Measurements from ENCODE around the gene DSPP. TPM values are rescaled to one million over a fixed set of nuclear protein-coding genes. Genes with fewer than 3 reads are reported as not detected.

DSPP gene
- total RNA-seq, 1 donor from 2014 or later = 0.16 TPM

DNA sequence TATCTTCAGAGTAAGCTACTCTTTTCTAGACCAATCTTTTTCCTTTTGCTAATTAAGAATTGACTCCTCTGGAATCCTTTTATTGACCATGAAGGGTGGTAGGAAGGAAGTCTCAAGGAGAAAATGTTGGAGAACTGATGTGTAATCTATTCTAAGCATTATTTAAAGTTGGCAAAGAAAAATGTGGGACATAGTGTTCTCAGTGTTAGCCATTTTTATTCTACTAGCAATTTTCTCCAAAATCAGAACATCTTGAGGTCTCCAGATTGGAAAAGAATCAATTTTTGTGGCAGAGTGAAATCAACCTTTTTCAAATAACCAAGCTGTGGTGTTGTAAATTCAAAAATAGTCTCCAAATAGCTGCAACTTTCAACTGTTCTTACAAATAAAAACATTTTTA, 23.3 kb downstream of the DSPP start:
- DNase-seq = no peak

DNA sequence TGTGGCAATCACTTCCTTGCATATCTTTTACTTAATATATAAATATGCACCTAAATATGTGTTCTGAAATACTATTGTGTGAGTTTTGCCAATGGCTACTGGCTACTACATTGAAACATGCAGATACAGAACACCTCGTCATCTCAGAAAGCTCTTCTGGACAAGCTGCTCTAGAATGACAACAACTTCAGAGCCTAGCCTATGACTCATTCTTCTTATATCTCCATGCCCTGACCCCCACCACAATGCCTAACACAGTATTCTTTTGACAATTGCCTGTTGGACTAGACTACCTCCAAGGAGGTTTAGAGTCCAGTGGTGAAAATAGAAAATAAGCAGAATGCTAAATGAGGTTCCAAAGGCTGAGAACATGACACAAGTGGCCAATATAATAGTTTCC, 24.1 kb downstream of the DSPP start:
- DNase-seq = no peak

DNA sequence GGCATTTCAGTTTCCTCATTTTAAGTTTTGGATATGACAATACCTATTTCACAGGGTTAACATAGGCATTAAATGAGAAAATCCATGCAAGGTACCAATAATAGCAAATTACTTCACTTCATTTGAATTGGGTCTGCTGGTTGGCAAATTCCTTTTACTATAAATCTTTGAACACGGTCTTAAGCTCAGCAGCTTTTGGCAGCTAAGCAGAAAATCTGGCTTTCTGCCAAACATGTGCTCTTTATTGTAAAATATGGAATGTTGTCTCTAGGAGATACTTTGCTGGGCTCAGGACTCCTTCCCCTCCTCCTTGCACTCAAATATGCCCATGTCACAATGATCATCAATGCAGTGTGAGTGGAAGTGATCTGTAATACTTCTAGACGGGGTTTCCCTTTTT, 24.9 kb downstream of the DSPP start:
- DNase-seq = no peak

DNA sequence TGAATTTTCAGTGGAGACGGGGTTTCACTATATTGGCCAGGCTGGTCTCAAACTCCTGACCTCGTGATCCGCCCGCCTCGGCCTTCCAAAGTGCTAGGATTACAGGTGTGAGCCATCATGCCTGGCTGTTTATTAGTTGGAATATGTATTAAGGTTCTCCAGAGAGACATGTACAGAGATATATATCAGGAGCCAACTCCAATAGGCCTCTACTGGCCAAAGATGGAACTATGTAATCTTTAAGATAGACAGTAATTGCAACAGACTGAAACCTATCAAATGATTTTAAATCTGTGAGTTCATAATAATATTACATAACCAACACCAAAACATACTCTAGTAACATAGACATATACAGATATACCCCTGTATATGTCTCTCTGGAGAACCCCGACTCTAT, 36.0 kb downstream of the DSPP start:
- no peak for DNase-seq

DNA sequence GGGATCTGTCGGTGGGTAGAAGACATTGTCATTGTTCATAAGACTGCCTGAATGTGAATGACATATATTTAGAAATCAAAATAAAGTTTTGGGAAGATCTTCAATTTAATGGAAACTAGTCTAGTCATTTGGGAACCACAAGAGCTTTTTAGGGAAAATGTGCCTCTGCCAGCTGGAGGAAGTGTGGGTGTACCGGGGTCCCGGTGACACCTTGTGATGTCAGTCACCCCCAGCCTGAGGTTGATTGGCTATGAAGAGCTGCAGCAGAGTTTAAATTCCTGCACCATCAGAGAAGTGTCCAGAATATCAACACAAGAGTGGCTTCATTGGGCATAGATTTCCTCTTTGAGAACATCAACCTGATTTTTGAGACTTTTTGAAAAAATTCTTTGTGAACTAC, 41.7 kb downstream of the DSPP start, which contains the start of gene DMP1:
DMP1 (plus strand) TSS at position 301 of the 400 bp plus-strand sequence. CDS start 6,213 bp downstream, outside the sequence.
- no peak for DNase-seq

DNA sequence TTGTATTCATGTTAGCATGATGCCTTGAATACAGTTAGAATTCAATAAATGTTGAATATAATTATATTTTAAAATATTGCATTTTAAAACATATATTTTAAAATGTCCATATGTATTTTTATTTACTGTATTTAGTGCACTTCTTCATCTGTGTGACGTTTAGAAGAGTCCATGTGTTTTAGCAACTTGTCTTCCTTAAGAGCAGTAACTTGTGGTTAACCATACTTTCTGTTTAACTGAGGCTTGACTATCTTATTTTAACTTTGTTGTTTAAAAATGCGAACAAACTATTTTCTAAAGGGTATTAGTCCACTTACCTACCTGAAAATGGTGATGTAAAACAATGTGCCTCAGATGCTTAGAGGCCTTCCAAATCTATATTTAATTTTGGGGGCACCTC, 42.6 kb downstream of the DSPP start:
- no peak for DNase-seq

DNA sequence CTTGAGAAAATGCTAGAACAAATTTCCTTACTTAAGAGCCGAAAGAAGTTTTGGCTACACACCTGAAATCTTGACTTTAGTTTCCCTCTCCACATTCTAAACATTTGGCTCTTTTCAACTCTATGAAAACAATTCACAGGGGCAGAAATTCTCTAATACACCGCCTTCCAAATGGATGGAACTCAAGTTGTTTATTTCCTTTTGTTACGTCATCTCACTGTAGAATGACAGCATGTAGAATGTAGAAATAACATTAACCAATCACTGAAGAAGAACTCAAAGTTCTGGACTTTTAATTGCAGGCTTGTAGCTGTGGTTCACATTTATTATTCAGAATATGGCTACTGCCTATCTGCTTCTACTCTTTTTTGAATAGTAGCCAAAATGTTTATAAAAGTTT, 43.6 kb downstream of the DSPP start:
- DNase-seq = no peak

DNA sequence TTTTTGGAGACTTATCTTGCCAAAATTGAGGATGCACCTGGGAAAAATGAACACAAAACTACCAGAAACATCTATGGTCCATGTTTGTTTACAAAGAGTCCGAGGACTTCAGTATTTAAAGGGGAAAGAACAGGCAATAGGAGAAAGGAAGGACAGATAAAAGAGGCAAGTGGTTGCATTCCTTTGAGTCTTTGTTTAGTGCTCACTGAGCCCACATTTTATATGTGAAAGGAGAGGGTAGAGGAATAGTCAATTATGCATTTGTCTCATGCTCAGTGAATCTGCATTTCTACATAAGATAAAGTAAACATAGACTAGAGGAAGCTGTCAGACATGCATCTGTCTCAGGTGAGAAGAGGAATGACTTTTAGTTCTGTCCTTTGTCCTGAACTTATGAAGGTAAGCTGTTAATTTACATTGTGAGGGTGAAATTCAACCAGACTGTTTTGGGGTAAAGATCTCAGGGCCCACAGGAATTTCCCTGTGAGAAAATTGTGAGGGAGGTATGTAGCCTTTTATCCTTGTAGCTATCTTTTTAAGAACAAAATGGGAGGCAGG, 46.2 kb downstream of the DSPP start:
- no peak for DNase-seq

DNA sequence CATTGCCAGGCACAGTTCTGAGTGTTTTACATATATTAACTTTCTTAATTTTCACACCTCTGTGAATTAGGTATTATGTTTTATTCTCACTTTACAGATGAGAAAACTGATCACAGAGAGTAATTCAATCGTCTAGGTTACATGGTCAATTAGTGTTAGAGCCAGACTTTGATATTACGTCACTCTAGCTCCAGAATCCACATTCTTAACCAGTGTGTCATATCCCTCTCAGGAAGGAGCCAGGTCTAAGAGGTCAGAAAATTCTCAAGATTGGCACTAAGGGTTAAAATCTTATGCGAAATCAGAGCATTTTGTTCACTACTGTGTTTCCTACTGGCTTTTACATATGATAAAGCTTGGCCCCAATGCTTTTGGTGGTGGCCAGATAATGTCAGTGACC, 49.2 kb downstream of the DSPP start:
- no peak for DNase-seq

DNA sequence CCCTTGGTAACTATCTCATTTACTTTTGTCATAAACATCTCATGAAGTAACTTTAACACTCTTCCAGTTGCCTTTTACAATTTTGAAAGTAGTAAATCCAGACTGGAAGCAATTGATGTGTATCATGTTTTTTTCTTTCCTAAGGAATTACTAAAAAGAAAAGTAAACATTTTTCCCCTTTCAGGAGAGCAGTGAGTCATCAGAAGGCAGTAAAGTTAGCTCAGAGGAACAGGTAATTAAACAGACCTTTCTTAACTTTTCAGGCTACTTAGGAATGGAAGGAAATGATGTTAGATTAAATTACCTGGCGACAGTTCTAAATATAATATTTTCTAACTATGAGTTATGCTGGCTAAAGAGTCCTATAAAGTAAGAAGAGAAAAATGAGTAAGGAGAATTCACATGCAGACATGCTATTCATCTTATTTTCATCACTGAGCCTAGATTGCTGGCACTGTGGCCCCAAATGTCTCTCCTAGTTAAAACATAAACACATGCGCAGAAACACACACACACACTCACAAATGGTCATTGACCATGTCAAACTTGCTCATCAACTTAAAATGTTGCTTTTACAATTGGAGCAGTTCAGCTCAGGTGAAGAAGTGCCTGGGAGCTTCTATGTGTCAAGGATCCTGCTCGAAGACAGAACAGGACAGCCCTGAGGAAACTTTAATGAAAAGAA, 51.1 kb downstream of the DSPP start:
- DNase-seq = no peak

DNA sequence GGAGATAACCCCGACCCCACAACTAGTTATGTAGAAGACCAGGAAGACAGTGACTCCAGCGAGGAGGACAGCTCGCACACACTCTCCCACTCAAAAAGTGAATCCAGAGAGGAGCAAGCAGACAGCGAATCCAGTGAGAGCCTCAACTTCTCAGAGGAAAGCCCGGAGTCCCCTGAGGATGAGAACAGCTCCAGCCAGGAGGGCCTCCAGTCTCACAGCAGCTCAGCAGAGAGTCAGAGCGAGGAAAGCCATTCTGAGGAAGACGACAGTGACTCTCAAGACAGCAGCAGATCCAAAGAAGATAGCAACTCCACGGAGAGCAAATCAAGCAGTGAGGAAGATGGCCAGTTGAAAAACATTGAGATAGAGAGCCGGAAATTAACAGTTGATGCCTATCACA, 54.5 kb downstream of the DSPP start:
- DNase-seq = no peak

Other genes with a start within 250 kb of the DSPP start
- gene HSD17B11, start 217.3 kb upstream of the DSPP start, total RNA-seq = 51.8 TPM
- 20.9 TPM for gene NUDT9, start 186.0 kb upstream of the DSPP start, total RNA-seq
- 54.9 TPM for gene SPARCL1, start 79.2 kb upstream of the DSPP start, total RNA-seq
- 0.16 TPM for gene DMP1, start 41.8 kb downstream of the DSPP start, total RNA-seq
- not detected for gene IBSP, start 191.0 kb downstream of the DSPP start, total RNA-seq
- gene MEPE, start 224.4 kb downstream of the DSPP start, total RNA-seq = 0.16 TPM

Data from occipital lobe (tissue), 2 donors.